Sigmoid colon (tissue), 7 donors: Measurements from ENCODE around the gene C19orf73. TPM values are rescaled to one million over a fixed set of nuclear protein-coding genes. Genes with fewer than 3 reads are reported as not detected.

Experiments used
- DNase-seq: peaks from one replicate; pipeline ENCODE4 v3.0.0-alpha.2; 2019
- H3K27ac ChIP-seq, 4 donors: fragments of 200-600 bp; sonication (generic); one replicate each; pipeline ENCODE4 v1.5.1; 2016 to 2019; ENCODE audit warnings: mild to moderate bottlenecking in 1 of 4
- H3K27me3 ChIP-seq, 3 donors: fragments of 200-600 bp; sonication (generic); one replicate each; pipeline ENCODE4 v1.5.1; 2019; ENCODE audit warnings: mild to moderate bottlenecking in 1 of 3
- H3K36me3 ChIP-seq, 4 donors: fragments of 200-600 bp; sonication (generic); one replicate each; pipeline ENCODE4 v1.5.1; 2016 to 2019
- H3K4me1 ChIP-seq, 4 donors: fragments of 200-600 bp; sonication (generic); one replicate each; pipeline ENCODE4 v1.5.1; 2017 to 2019
- H3K4me3 ChIP-seq, 4 donors: fragments of 200-600 bp; sonication (generic); one replicate each; pipeline ENCODE4 v1.5.1; 2017 to 2019; ENCODE audit warnings: mild to moderate bottlenecking in 2 of 4, moderate library complexity in 1 of 4
- H3K9me3 ChIP-seq, 4 donors: fragments of 200-600 bp in 3 of 4; sonication (generic) in 3 of 4; one replicate each; pipeline versions ENCODE4 v1.5.1 to v1.6.1; 2013 to 2019
- EP300 ChIP-seq, 4 donors: sonication (generic); formaldehyde crosslinking; IDR thresholded peaks; one replicate each; pipeline ENCODE4 v1.6.1; 2017; ENCODE audit warnings: antibody characterized with exemption in 4 of 4
- POLR2A ChIP-seq, 2 donors: fragments of 450-650 bp; IDR thresholded peaks; one replicate each; pipeline ENCODE4 v1.6.1; 2016; ENCODE audit warnings: antibody characterized with exemption in 2 of 2, mild to moderate bottlenecking in 2 of 2, moderate library complexity in 2 of 2
- POLR2AphosphoS5 ChIP-seq, 4 donors: sonication (generic); formaldehyde crosslinking; IDR thresholded peaks; one replicate each; pipeline ENCODE4 v1.6.1; 2017; ENCODE audit warnings: antibody characterized with exemption in 4 of 4
- WGBS, 2 donors: extraction: QIAGEN DNeasy Blood & Tissue Kit; methylation state at CpG; one replicate each; pipeline ENCODE4 v1.1.7; 2013; 5-methylcytosine and 5-hydroxymethylcytosine counted together
- intact Hi-C: fragments of 100-400 bp; cut with DNase I; formaldehyde crosslinking; loops from one replicate; pipeline ENCODE4 v1.15.1; 2023
- polyA plus RNA-seq, 3 donors: library from polyadenylated mRNA; stranded (reverse); fragments of 200-250 nt; gene quantifications; one replicate each; pipeline ENCODE4 v1.2.3, GENCODE V29; 2013
- total RNA-seq, 4 donors: library from RNA; depleted of rRNA; stranded (reverse); fragments of >200 nt; gene quantifications; one replicate each; pipeline ENCODE4 v1.1.0, GENCODE V29; 2016
- TF ChIP-seq, protein P1 (sequence below), 4 experiments: fragments of 450-650 bp in 3 of 4; fragments of 200-600 bp in 1 of 4; IDR thresholded peaks; one replicate each; pipeline ENCODE4 v1.5.1; 2016 to 2019; ENCODE audit warnings: antibody characterized with exemption in 4 of 4, mild to moderate bottlenecking in 3 of 4, moderate library complexity in 2 of 4
- donor health status: healthy with polysubstance abuse.
- donor health status: Bipolar disorder and iron deficiency.
- donor health status: healthy.

Gene C19orf73
- total and polyA plus RNA-seq, 7 donors = 1.6 to 5.1 (median 2.3) TPM; not detected in 1

DNA sequence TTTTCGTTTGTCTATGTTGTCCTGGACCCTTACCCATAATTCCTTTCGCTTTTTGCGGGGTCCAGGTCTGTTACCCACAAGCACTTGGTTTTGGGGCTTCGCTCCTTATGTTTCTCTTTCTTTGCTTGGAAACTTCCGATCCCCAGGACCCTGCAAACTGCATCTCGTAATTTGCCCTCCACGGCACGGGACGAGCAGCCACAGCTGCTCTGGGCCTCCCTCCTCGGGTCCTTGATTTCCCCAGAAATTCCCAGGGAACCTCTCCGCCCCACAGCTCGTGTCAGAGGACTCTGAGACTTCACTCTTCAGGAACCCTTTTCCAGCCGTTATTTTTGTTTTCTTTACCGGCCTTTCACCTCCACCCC, 33.1 kb downstream of the C19orf73 start:
- 0 to 1% methylated on average over 14 of the region's 14 CpGs for WGBS, 2 donors
- DNase-seq = no peak
- Histone ChIP-seq H3K4me3 (peak overlapping the region; percentile 74 to 85 (median 80)), H3K4me1 (peaks cover 0 to 34% (median 32%) of the 10 kb centered on the region in 4 donors), H3K36me3 (peaks cover 11 to 32% (median 13%) of the 10 kb centered on the region in 4 donors), H3K27ac (peak overlapping the region; percentile 90 to 96 (median 91)), H3K9me3 (no peaks in the 10 kb centered on the region), H3K27me3 (no peaks in the 10 kb centered on the region)
- intact Hi-C loops = loop anchor here (2.0 to 10.0 kb wide), 2 partner anchors 29 to 369 kb away; partner anchors contain the start of genes ALDH16A1, LIN7B and PIH1D1
- no peak for TF ChIP-seq EP300 (IDR thresholded peaks at IDR 0.05)
- no peak for TF ChIP-seq POLR2AphosphoS5 (IDR thresholded peaks at IDR 0.05)
- TF ChIP-seq, protein P1, sequence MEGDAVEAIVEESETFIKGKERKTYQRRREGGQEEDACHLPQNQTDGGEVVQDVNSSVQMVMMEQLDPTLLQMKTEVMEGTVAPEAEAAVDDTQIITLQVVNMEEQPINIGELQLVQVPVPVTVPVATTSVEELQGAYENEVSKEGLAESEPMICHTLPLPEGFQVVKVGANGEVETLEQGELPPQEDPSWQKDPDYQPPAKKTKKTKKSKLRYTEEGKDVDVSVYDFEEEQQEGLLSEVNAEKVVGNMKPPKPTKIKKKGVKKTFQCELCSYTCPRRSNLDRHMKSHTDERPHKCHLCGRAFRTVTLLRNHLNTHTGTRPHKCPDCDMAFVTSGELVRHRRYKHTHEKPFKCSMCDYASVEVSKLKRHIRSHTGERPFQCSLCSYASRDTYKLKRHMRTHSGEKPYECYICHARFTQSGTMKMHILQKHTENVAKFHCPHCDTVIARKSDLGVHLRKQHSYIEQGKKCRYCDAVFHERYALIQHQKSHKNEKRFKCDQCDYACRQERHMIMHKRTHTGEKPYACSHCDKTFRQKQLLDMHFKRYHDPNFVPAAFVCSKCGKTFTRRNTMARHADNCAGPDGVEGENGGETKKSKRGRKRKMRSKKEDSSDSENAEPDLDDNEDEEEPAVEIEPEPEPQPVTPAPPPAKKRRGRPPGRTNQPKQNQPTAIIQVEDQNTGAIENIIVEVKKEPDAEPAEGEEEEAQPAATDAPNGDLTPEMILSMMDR (IDR thresholded peaks at IDR 0.05) = no peak
- TF ChIP-seq POLR2A (IDR thresholded peaks at IDR 0.05) = no peak

- H3K36me3 ChIP-seq = peaks cover 4 to 26% (median 7%) of the 10 kb centered on the region in 4 donors
- H3K27ac ChIP-seq = peak within 1 kb of the TSS; percentile 90 to 96 (median 91)
- peak within 1 kb of the TSS; percentile 74 to 85 (median 80) for H3K4me3 ChIP-seq
- peaks cover 0 to 34% (median 32%) of the 10 kb centered on the region in 4 donors for H3K4me1 ChIP-seq
- intact Hi-C loops = loop anchor here (2.0 to 10.0 kb wide), 2 partner anchors 30 to 370 kb away; partner anchors contain the start of genes ALDH16A1, LIN7B and PIH1D1
- H3K27me3 ChIP-seq = no peaks in the 10 kb centered on the region
- peak; percentile 100 for DNase-seq
- WGBS, 2 donors = 0% methylated on average over 89 of the region's 89 CpGs
- peak in 1 of 4 donors; percentile 62 for TF ChIP-seq EP300 (IDR thresholded peaks at IDR 0.05)
- peak; percentile 91 to 96 (median 94) for TF ChIP-seq POLR2AphosphoS5 (IDR thresholded peaks at IDR 0.05)
- TF ChIP-seq, protein P1 (IDR thresholded peaks at IDR 0.05) = no peak
- peak; percentile 72 to 79 for TF ChIP-seq POLR2A (IDR thresholded peaks at IDR 0.05)
- H3K9me3 ChIP-seq = no peaks in the 10 kb centered on the region
These were observed 33.7 kb downstream of the C19orf73 start, which contains the start of gene SNRNP70 for GRCh38 chr19:49085020-49085867. Gene SNRNP70 (plus strand): TSS chr19:49085451. CDS start chr19:49086415, 964 bp downstream.

DNA sequence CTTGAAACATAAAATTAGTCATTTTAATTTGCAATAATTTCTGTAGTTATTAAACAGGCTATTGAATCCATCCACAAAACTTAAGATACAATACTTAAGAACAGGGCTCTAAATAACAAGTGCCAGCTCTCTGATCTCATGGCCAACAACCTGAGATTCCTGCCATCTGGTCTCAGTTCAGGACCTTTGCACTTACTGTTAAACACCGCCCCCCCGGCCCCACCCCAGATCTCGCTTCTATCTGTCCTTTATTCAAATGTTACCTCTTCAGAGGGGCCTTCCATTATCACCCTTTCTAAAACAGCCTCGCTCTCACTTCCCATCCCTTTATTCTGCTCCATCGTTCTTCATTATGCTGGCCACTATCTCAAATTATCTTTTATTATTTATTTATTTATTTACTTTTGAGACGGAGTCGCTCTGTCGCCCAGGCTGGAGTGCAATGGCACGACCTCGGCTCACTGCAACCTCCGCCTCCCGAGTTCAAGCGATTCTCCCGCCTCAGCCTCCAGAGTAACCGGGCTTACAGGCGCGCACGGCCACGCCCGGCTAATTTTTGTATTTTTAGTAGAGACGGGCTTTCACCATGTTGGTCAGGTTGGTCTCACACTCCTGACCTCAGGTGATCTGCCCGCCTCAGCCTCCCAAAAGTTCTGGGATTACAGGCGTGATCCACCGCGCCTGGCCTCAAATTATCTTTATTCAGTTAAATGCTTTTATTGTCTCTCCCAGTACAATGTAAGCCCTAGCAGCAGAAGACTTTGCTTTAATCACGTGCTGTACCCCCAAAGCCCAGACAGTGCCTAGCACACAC, 34.5 kb downstream of the C19orf73 start:
- no peak for DNase-seq
- Histone ChIP-seq H3K4me3 (peak overlapping the region; percentile 9 to 85 (median 74)), H3K27me3 (no peaks in the 10 kb centered on the region), H3K9me3 (no peaks in the 10 kb centered on the region), H3K27ac (peak overlapping the region; percentile 90 to 96 (median 91)), H3K36me3 (peaks cover 0 to 19% (median 2%) of the 10 kb centered on the region in 4 donors), H3K4me1 (peaks cover 0 to 34% (median 32%) of the 10 kb centered on the region in 4 donors)
- intact Hi-C loops = loop anchor here (2.0 to 10.0 kb wide), 2 partner anchors 30 to 370 kb away; partner anchors contain the start of genes ALDH16A1, LIN7B and PIH1D1
- 23 to 58% methylated on average over 26 of the region's 26 CpGs for WGBS, 2 donors
- TF ChIP-seq EP300 (IDR thresholded peaks at IDR 0.05) = no peak
- no peak for TF ChIP-seq POLR2A (IDR thresholded peaks at IDR 0.05)
- TF ChIP-seq, protein P1 (IDR thresholded peaks at IDR 0.05) = no peak
- TF ChIP-seq POLR2AphosphoS5 (IDR thresholded peaks at IDR 0.05) = no peak

DNA sequence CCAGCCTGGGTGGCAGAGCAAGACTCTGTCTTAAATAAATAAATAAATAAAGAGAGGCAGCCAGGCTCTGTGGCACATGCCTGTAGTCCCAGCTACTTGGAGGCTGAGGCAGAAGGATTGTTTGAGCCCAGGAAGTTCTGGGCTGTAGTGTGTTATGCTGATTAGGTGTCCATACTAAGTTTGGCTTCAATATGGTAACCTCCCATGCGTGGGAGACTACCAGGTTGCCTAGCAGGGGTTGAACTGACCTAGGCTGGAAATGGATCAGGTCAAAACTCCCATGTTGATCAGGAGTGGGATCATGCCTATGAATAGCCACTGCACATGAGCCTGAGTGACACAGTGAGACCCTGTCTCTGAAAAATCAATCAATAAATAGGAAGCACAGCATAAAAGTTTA, 37.7 kb downstream of the C19orf73 start:
- no peak for DNase-seq
- Histone ChIP-seq H3K4me3 (no peak overlapping the region), H3K9me3 (no peaks in the 10 kb centered on the region), H3K36me3 (no peaks in the 10 kb centered on the region), H3K27ac (no peak overlapping the region), H3K4me1 (peaks cover 0 to 10% (median 9%) of the 10 kb centered on the region in 4 donors), H3K27me3 (no peaks in the 10 kb centered on the region)
- WGBS, 2 donors = 83 to 99% methylated on average over 1 of the region's 1 CpG
- TF ChIP-seq POLR2A (IDR thresholded peaks at IDR 0.05) = no peak
- no peak for TF ChIP-seq POLR2AphosphoS5 (IDR thresholded peaks at IDR 0.05)
- TF ChIP-seq, protein P1 (IDR thresholded peaks at IDR 0.05) = no peak
- TF ChIP-seq EP300 (IDR thresholded peaks at IDR 0.05) = no peak
- intact Hi-C loops = loop anchor here (10.0 kb wide), 1 partner anchor 374 kb away; the partner anchor contains the start of genes ALDH16A1 and PIH1D1
